ENCODE data around the gene DUSP9. TPM values are rescaled to one million over a fixed set of nuclear protein-coding genes. Genes with fewer than 3 reads are reported as not detected.
A peak's percentile ranks its signal among the peaks of the same experiment; 100 is the strongest.

Gene DUSP9
- total RNA-seq, 2 donors from 2014 or later = not detected

- DNase-seq (ENCODE audit: low spot score) = no peak
- intact Hi-C loops (cut with DNase I) = loop anchor here in 1 of 2 donors (10.0 kb wide), 1 partner anchor 90 kb away; no protein-coding TSS in a partner anchor
Observed at GRCh38 chrX:153614818-153615217, 32.2 kb upstream of the DUSP9 start.

- no peak for DNase-seq (ENCODE audit: low spot score)
- intact Hi-C loops (cut with DNase I) = no loop called here
Observed at GRCh38 chrX:153620576-153620975, 26.4 kb upstream of the DUSP9 start.

- intact Hi-C loops (cut with DNase I) = no loop called here
- peak; percentile 60 for DNase-seq (ENCODE audit: low spot score)
Observed at GRCh38 chrX:153621949-153622598, 24.9 kb upstream of the DUSP9 start.

GRCh38 chrX:153622661-153623309 is 24.2 kb upstream of the DUSP9 start:
- intact Hi-C loops (cut with DNase I) = no loop called here
- no peak for DNase-seq (ENCODE audit: low spot score)

- DNase-seq (ENCODE audit: low spot score) = peak; percentile 62
- intact Hi-C loops (cut with DNase I) = no loop called here
Observed at GRCh38 chrX:153623310-153624029, 23.5 kb upstream of the DUSP9 start.

- intact Hi-C loops (cut with DNase I) = no loop called here
- peak; percentile 59 for DNase-seq (ENCODE audit: low spot score)
Observed at GRCh38 chrX:153624196-153625091, 22.6 kb upstream of the DUSP9 start.

- intact Hi-C loops (cut with DNase I) = no loop called here
- DNase-seq (ENCODE audit: low spot score) = peak; percentile 72
Observed at GRCh38 chrX:153625271-153626024, 21.6 kb upstream of the DUSP9 start.

GRCh38 chrX:153626025-153626633 is 20.9 kb upstream of the DUSP9 start:
- intact Hi-C loops (cut with DNase I) = no loop called here
- peak; percentile 64 for DNase-seq (ENCODE audit: low spot score)

- DNase-seq (ENCODE audit: low spot score) = peak; percentile 71
- intact Hi-C loops (cut with DNase I) = no loop called here
Observed at GRCh38 chrX:153626863-153627674, 19.9 kb upstream of the DUSP9 start.

- DNase-seq (ENCODE audit: low spot score) = peak; percentile 44
- intact Hi-C loops (cut with DNase I) = no loop called here
Observed at GRCh38 chrX:153627675-153628111, 19.3 kb upstream of the DUSP9 start.

GRCh38 chrX:153628129-153628528 is 18.9 kb upstream of the DUSP9 start:
- intact Hi-C loops (cut with DNase I) = no loop called here
- DNase-seq (ENCODE audit: low spot score) = peak; percentile 67

- DNase-seq (ENCODE audit: low spot score) = peak; percentile 76
- intact Hi-C loops (cut with DNase I) = no loop called here
Observed at GRCh38 chrX:153628665-153629064, 18.3 kb upstream of the DUSP9 start.

- intact Hi-C loops (cut with DNase I) = no loop called here
- DNase-seq (ENCODE audit: low spot score) = no peak
Observed at GRCh38 chrX:153631346-153631745, 15.7 kb upstream of the DUSP9 start.

GRCh38 chrX:153631907-153632594 is 15.0 kb upstream of the DUSP9 start:
- no peak for DNase-seq (ENCODE audit: low spot score)
- intact Hi-C loops (cut with DNase I) = no loop called here

- intact Hi-C loops (cut with DNase I) = no loop called here
- no peak for DNase-seq (ENCODE audit: low spot score)
Observed at GRCh38 chrX:153632595-153632946, 14.4 kb upstream of the DUSP9 start.

GRCh38 chrX:153633048-153633447 is 14.0 kb upstream of the DUSP9 start:
- intact Hi-C loops (cut with DNase I) = no loop called here
- DNase-seq (ENCODE audit: low spot score) = peak; percentile 70

GRCh38 chrX:153633607-153634180 is 13.3 kb upstream of the DUSP9 start:
- peak; percentile 64 for DNase-seq (ENCODE audit: low spot score)
- intact Hi-C loops (cut with DNase I) = no loop called here

Measured in posterior vena cava (tissue), 2 donors.